ENCODE data around the gene AP1G1.
"Not testable (repeated sequence)": the region's sequence is repeated elsewhere in the genome, so short reads cannot be mapped to it uniquely, and the experiment has no call there.

AP1G1 gene

DNA sequence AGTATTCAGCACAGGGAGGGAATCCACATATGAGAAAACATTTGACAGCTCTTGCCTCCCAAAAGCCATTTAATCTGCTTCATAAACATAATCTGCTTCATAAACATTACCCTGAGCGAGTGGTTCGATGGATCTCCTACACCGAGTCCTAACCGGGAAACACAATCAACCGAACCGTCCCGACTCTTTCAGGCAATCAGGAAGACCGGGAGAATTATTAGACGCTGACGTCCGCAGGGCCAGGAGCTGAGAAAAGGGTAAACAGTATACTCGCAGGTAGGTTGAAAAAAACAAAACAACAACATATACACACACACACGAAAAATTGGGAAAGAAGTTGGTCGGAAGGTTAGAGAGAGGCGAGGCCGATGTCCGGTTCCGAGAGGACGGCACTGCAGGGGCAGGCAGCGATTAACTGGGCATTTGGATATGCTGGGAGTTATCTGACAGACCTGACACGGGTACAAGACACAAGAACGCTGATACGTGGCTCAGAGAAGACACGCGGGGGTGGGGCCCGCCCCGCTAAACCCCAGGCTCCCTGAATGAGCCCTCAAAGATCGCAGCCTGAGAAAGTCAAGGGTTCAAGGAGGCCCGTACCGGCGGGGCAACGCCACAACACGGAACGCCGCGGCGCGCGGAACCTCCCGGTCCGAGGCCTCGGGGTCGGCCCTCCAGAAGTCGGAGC is 585 bp downstream of the AP1G1 start:
- DNase-seq = peak; percentile 65

DNA sequence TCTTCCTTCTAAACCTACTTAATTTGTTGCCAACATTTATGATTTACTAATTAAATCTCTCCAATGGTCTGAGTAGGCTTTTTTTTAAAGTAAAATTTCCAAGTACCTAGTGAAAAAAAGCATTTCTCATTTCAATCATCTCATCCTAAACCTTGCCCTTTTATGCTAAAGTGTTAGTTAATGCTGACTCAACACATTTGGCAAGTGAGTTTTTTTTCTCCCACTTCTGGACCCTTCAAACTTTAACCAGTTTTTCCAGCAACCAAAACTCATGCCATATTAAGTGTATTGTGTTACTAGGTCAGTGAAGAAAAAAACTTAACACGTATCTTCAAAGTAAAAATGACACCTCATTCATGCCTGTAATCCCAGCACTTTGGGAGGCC is 5.3 kb downstream of the AP1G1 start:
- no peak for DNase-seq

DNA sequence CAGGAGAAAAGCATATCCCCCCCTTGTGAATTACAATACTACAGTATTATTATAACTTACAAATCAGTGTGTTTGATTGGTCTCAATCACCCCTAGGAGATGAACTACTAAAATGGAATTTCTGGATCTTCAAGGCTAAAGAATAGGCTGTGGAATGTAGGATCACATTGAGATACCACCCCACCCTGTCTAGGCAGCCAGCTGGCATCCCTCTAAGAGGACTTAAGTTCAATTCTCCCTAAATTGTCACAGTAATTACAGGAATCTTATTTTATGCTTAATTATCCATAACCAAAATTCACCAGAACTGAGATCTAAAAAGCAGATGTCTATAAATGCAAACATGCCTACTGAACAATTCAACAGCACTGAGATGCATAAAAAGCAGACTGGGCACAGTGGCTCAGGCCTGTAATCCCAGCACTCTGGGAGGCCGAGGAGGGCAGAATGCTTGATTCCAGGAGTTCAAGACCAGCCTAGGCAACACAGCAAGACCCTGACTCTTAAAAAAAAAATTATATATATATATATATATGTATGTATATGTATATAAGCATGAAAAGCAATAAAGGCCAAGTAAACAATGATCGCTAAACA is 12.0 kb downstream of the AP1G1 start:
- no peak for DNase-seq

DNA sequence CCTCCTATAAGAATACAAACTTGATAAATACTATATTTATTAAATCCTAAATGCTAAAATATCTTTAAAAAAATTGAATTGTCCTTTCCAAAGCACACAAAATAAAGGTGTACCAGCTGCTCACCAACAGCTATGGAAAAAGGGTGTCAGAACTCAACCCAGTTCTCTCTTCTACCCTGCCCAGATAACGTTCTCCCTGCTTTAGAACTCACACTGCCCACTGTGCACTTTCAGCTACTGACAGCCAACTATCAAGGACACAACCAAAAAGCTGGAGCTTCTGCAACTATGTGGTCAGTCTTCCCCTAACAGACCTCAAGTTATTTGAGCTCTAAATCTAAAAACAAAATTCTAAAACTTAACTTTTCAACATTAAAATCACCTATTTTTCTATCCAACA is 13.7 kb downstream of the AP1G1 start:
- no peak for DNase-seq

DNA sequence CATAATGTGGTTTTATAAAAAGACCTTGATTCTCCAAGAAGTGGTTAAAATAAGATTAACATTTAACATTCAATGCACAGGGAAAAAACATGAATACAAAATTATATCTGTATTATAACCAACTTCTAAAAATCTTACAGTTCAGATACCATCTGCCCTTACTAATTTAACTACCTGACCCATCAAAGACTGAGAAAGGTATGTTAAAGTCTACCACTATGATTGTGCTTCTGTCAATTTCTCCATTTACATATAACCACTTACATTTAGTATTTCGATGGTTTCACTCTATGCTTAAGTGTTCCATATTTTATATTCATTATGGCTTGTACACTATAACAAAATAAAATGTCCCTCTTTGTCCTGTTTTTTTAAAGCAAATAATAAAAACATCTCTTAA is 14.6 kb downstream of the AP1G1 start:
- no peak for DNase-seq

GRCh38 chr16:71792176-71792575 is 16.5 kb downstream of the AP1G1 start:
- no peak for DNase-seq

DNA sequence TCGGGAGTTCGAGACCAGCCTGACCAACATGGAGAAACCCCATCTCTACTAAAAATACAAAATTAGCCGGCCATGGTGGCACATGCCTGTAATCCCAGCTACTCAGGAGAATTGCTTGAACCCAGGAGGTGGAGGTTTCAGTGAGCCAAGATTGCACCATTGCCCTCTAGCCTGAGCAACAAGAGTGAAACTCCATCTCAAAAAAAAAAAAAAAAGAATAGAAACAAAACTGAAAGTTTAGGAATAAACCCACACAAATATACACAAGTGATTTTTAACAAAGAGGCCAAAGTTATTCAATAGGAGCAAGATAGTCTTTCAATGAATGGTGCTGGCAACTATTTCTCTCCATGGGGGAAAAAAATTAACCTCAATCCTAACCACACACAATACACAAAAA is 18.3 kb downstream of the AP1G1 start:
- not testable (repeated sequence) for DNase-seq

GRCh38 chr16:71789136-71789535 is 19.5 kb downstream of the AP1G1 start:
- DNase-seq = no peak

GRCh38 chr16:71788578-71788977 is 20.1 kb downstream of the AP1G1 start:
- no peak for DNase-seq

- not testable (repeated sequence) for DNase-seq
Measured at GRCh38 chr16:71785143-71785542, 23.5 kb downstream of the AP1G1 start.

GRCh38 chr16:71784093-71784492 is 24.5 kb downstream of the AP1G1 start:
- no peak for DNase-seq

DNA sequence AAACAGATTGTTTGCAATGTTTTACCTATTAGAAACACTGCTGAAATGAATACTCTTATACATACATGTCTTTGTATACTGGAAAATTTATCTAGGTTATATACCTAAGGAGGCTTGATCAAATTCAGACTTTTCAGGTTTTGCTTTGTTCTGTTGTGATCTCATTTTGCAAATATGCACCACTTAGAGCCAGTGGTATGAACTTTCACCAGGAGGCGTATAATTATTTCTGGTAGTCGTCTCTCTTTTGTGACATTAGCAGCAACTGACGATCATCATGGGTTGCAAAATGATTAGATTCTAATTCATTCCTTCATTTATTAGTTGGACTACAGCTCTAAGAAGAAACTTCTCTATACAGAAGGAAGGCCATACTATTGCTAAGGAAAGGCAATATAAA is 26.9 kb downstream of the AP1G1 start:
- DNase-seq = no peak

DNA sequence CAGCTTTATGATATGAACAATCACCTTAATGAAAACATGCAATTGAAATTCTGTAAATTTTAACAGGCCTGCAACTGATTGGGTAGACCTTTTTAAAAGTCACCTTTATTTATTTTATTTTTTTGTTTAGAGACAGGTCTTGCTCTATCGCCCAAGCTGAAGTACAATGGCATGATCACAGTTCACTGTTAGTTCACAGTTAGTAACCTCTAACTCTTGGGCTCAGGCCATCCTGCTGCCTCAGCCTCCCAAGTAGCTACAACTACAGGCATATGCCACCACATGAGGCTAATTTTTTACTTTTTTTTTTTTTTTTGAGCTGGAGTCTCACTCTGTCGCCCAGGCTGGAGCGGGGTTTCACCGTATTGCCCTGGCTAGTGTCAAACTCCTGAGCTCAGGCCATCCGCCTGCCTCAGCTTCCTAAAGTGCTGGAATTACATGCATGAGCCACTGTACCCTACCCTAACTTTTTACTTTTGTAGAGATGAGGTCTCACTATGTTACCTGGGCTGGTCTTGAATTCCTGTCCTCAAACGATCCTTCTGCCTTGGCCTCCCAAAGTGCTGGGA is 28.0 kb downstream of the AP1G1 start:
- DNase-seq = no peak

DNA sequence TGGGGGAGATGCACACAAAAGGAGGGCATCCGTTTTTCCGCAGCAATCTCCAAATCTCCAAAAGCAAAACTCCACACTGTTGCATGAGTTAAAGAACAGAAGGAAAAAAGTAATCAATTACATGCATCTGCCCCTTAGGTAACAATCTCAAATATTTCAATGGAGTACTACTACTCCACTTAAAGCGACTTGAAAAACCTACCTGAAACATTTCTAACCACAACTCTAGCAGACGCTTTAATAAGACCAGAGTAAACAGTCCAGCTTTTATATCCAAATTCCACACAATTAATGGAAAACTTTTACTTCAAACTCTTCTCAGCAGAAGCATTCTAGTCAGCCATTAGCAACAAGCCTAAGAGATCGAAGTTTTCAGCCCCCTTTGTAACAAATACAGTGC is 29.9 kb downstream of the AP1G1 start:
- DNase-seq = no peak

DNA sequence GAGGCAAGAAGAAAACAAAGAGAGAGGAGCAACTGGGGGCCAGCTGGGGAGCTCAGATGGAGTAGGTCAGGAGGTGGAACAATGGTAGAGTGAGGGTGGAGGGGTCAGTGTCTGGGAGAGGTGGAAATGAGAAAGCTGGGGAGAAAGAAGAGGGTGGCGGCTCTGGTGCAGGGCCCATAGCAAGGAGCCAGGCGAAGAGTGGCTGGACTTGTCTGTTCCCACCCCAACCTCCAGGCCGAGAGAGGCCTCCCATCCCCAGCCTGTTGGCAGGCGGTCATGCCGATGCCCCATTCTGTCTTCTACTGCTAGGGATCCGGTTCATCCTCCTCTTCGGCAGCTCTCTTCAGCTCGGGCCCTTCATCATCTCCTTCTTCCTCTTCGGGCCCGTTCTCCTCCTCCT is 31.3 kb downstream of the AP1G1 start:
- DNase-seq = no peak

DNA sequence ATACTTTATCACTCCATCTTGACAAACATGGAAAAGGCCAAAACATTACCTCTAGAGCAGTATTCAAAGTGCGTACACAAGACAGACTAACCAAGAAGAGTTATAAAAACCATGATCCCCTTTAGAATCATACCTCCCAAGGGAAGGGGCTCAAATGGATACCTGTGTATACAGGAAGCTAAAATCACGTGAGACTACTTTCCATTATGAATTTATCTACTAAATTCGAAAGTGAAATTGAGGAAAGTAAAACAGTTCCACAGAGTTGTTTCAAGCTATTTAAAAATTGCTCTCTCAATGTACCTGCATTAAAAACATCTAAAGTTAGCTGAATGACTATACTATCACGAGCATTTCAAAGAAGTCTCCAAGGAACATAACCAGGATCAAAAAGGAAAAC is 32.7 kb downstream of the AP1G1 start:
- no peak for DNase-seq

DNA sequence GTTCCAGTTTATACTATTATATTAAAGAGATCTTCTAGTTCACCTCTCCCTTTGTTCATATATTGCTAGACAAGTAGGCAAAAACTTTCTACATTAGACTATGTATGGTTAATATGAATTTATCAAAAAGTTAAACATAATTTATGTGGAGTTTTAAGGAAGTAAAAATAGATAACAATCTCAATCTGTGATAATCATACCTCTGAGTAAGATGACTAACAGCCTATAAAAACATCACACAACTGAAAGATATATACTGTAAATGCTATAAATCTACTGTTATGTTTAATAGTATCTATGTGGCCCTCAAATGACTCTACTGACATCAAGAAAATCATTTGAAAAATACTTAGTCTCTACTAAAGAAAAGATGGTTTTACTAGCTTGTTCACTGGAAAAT is 37.1 kb downstream of the AP1G1 start:
- DNase-seq = no peak

- DNase-seq = no peak
Measured at GRCh38 chr16:71769222-71769621, 39.4 kb downstream of the AP1G1 start.

DNA sequence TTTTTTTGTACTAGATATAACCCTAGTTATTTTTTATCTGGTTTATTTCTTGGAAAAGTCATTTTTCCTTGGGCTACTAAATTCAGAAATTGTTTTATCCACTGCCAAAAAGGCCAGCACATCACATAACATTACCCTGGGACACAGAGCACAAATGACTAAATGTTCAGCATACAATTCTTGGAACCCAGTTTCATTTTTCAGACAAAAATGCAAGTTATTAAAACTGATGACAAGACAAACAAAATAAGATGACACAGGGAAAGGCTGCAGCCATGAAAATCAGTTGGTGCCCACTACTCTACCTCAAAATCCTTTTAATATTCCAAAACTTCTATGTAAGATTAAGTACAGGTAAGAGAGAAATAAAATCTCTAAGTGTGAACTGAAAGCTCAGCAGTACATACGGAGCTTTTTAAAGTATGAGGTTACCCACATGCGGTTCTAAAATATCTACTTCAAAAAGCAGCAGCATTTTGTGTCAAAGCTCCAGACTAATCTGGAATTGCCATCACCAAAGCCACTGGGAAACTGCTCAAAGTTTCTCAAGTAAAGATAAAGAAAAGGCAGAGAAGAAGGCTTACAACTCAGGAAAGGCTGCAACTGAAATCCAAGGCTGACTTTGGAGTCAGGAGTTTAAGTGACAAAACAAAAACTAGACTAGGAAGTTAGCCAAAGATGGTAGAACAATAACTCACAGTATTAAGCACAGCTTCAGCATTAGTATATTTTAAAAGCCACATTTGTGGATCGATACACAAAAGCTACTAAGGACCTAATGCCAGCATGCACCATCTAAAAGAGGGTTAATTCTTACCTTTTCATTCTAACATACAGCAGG is 41.4 kb downstream of the AP1G1 start:
- DNase-seq = no peak

GRCh38 chr16:71762186-71762585 is 46.4 kb downstream of the AP1G1 start:
- DNase-seq = no peak

- DNase-seq = no peak
Measured at GRCh38 chr16:71761097-71761496, 47.5 kb downstream of the AP1G1 start.

- DNase-seq = no peak
Measured at GRCh38 chr16:71758293-71758760, 50.3 kb downstream of the AP1G1 start.

DNA sequence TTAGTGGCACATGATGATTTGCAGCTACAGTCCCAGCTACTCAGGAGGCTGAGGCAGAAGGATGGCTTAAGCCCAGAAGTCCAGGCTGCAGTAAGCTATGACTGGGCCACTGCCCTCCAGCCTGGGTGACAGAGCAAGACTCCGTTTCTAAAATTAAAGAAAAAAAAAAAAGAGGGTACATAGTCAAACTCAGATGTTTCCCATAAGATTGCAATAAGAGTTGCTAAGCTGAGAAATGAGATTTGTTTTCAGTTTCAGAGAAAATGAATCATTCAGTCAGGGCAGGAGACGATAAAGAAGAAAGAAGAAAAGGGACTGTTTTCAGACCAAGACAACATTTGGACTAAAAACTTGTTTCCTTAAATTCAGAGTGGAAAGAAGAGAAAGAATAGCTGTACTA is 54.0 kb downstream of the AP1G1 start:
- no peak for DNase-seq

DNA sequence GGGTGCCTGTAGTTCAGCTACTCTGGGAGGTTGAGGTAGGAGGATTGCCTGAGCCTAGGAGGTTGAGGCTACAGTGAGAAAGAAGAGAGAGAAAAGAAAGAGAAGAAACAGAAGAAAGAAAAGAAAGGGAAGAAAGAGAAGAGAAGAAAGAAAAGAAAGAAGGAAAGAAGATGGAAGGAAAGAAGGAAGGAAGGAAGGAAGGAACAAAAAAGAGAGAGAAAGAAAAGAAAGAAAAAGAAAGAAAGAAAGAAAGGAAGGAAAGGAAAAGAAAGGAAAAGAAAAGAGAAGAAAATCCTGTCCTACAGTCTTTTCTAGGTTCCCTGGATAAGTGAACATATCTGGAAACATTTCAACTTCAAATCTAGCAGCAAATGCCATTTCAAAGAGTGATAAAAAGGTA is 54.5 kb downstream of the AP1G1 start:
- DNase-seq = no peak

Data from activated naive CD4-positive, alpha-beta T cell treated with anti-CD3 and anti-CD28 coated beads, Interleukin-2, amount 50 U/mL, for 16 hours (primary cell).